HG03045 (cell line): ENCODE results near the gene CNOT2.
"Not testable (repeated sequence)": the region's sequence is repeated elsewhere in the genome, so short reads cannot be mapped to it uniquely, and the experiment has no call there.

Source experiments
- ATAC-seq: cut with Tn5 transposase; IDR thresholded peaks from one replicate; pipeline ENCODE4 v1.9.1; 2021; ENCODE audit warnings: mild to moderate bottlenecking, moderate library complexity; ENCODE audit not compliant: unreplicated experiment

Gene CNOT2

DNA sequence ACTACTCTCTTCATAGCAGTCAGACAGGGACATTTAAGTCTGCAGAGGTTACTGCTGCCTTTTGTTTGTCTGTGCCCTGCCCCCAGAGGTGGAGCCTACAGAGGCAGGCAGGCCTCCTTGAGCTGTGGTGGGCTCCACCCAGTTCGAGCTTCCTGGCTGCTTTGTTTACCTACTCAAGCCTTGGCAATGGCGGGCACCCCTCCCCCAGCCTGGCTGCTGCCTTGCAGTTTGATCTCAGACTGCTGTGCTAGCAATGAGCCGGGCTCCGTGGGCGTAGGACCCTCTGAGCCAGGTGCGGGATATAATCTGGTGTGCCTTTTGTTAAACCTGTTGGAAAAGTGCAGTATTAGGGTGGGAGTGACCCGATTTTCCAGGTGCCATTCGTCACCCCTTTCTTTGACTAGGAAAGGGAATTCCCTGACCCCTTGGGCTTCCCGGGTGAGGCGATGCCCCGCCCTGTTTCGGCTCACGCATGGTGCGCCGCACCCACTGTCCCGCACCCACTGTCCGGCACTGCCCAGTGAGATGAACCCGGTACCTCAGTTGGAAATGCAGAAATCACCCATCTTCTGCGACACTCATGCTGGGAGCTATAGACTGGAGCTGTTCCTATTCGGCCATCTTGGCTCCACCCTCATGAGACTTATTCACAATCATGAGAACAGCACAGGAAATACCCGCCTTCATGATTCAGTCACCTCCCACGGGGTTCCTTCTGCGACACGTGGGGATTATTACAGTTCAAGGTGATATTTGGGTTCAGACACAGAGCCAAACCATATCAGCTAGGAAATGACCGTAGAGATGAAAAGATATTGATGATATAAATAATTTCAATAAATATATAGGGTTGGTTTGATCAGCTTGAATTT is 61.7 kb downstream of the CNOT2 start:
- ATAC-seq: not testable (repeated sequence)

DNA sequence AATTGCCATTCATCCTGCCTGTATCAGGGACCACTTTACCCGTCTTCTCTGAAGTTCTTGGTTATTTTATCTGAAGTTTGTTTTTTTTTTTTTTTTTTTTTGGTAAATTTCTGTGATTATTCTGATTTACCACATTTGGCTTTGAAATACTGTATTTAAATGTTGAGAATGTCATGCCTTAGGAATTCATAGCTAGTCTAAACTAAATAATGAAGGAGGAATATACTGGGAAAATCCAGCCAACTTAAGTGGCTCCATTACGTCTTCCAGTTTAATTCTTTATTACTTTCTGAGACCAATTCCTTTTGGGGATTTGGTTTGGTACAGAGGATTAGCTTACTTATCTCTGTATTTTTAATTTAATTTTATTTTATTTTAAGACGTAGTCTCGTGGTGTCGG is 62.6 kb downstream of the CNOT2 start:
- no peak for ATAC-seq

DNA sequence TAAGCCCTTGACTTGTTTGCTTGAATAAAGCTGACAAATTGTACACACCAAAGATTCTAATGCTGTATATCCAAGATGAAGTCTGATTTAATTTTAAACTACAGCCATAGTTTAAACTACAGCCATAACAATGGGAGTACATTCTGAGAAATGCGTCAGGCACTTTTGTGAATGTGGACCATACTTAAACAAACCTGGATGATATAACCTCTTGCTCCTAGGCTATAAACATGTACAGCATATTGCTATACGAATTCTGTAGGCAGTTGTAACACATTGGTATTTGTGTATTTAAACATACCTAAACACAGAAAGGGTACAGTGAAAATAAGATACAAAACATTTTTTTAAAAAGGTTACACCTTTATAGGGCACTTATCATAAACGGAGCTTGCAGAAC is 63.4 kb downstream of the CNOT2 start:
- ATAC-seq: no peak

DNA sequence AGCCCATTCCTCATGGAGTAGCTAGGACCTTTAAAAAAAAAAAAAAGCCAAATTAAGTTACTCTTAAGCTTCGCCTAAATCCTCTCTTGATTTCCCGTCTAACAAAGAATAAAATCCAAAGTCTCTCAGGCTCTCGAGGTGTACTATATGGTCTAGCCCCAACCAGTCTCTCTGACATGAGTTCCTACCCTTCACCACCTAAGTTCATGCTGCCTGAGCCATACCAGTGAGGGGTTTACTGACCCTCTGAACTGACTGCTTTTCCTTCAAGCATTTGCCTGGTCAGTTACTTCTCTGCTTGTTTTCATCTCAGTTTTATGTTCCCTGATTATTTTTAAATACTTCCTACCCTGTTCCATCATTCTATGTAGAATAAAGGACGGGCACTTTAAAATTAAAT is 64.6 kb downstream of the CNOT2 start:
- no peak for ATAC-seq

DNA sequence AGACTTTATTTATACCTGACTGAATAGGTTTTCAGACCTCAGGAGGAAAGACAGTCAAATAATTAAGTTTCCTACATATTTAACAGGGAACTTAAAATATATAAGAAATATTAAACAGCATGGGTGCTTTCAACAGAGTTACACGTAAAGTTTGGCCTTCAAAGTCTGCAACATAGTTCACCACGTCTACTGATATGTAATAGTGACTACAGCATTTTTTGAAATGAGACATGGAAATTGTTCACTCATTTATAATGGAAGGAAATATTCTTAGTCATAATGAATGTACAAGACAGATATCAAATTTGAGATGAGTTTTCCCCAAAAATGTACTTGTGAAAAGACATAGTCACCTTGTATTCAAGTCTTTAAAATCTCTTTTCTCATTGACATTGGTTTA is 66.1 kb downstream of the CNOT2 start:
- ATAC-seq: no peak

DNA sequence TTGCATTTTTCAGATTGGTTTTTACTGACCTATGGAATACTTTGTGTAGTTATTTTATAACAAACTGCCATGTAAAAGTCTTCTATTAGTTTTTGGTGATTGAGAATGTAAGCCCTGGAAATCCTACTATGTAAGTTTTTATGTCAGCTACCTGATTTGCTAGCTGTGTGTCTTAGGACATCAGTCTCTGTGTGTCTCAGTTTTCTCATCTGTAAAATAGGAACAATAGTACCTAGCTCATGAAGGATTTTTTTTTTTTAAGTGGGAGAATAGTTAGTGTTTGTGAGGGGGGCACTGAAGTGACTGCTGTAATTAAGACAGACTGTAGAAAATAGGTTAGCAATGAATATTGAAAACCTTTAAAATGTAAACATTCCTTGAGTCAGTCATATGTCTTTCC is 70.9 kb downstream of the CNOT2 start:
- ATAC-seq: no peak

DNA sequence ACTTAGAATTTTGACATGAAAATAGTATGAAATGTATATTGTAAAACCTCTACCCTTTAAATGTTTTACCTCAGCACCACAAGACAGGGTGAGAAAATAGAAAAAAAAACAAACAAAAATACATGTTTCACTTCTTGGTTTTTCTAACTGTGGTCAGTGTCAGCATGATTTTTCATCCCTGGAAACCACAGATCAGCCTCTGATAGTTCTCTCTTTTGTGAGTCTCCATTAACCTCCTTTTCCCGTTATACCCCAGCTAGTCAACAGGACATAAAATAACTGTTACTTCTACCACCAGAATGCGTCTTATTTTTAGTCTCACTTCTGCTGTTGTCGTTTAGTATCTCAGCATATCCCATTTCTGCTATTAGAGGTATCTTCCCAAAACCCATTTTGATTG is 74.5 kb downstream of the CNOT2 start:
- ATAC-seq: peak; percentile 94

DNA sequence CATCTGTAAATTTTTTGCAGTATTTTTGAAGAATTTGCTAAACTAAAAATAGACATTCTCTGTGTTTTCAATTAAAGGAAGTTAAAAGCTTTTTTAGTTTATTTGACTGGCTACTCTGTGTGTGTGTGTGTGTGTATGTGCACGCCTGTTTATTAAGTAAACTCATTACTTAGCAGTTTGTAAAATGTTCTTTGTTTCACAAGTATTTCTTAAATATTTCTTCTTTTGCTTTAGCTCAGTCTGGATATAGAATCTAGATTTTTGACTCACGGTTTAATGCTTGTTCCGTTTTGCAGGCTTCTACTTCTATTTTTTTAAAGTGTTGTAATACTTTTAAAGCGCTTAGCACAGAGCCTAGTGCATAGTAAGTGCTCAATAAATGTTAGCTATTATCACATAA is 76.4 kb downstream of the CNOT2 start:
- ATAC-seq: no peak

DNA sequence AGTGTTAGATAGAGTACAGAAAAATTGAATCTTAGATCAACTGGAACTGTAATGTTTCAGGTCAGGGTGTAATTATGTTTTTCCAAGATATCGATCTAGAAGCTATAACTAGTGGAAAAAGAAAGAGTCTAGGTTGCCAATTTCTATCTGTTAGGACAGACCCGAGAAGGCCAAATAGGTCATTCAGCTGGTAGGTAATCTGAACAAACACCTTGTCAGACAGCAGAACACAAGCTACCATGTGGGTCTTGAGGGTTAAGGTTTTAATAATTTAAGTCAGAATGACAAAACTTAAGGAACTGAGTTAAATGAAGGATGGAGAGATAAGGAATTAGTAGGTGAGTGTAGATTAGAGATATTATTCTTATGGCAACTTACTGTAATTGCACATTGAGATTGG is 78.0 kb downstream of the CNOT2 start:
- ATAC-seq: no peak

DNA sequence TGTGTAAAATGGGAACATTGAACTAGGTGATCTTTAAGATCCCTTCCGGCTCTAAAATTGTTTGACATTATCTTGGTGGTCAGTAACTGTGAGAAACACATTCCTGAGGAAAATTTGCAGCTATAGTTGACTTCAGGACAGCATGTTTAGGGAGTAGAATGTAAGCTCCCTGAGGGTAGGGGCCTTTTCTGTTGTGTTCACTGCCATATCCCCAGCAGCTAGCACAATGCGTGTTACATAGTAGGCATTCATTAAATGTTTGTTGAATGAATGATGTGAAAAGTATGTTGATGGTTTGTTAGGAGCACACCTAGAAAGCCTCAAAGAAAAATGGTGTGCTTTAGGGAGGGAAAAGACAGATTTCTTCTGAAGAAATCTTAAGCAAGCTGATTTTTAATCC is 84.3 kb downstream of the CNOT2 start:
- ATAC-seq: no peak

DNA sequence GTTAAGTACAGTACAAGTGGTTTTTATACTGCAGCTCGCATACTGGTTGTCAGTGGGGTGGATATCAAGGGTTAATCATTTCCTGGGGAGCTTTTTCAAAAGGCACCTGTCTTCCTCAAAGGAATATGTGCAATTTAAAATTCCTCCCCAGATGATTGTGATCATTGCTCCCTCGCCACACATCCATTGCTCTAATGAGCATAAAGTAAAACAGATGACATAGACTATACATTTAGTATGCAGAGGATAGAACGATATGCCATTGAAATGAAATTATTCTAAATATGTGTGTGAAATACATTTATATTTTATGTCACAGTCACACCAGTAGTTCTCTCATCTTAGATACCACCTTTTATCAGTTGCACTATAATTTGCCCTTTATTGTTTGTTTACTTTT is 86.5 kb downstream of the CNOT2 start:
- ATAC-seq: no peak

DNA sequence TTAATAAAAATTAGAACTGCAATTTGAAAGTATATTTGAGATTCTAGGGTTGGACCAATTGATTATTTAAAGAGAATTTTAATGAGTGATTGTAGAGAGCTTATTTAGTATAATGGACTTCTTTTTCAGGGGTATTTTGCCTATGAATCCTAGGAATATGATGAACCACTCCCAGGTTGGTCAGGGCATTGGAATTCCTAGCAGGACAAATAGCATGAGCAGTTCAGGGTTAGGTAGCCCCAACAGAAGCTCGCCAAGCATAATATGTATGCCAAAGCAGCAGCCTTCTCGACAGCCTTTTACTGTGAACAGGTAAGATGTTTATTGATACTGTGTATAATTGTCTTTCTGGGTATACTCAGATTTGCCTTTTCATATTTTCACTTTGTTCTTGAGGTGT is 86.9 kb downstream of the CNOT2 start:
- no peak for ATAC-seq

DNA sequence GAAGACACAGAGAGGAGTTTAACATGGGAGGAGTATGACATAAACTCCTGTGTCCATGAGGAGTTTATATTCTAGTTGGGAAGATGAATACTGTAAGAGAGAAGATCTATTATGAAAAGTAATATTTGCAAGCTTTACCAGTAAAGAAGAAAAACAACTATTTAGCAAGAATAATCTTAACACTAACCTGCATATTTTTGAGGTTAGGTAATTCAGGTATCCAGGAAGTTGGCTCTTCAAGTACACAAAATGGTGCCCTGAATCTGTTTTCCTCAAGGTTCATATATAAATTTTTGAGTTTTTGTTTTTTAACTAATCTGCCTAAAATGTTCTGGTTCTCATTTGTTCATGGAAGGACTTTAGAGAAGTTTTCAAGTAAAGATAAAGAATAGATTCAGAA is 89.0 kb downstream of the CNOT2 start:
- ATAC-seq: no peak

DNA sequence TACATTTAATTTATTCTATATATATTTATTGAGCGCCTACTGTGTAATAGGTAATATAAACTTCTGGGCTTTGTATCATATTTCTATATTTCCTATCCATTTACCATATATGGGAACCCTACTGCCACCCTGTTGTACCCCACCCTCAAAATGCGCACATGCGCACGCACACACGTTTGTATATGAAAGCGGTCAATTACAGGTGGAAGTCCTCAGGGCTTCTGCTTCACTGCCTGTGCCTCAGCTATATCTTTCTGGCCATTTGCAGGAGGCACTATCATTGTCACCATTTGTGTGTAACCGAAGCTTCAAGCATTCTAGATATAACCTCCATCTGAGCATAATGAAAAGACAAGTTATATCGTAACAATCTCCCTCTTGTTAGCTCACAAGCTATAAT is 91.5 kb downstream of the CNOT2 start:
- ATAC-seq: no peak

DNA sequence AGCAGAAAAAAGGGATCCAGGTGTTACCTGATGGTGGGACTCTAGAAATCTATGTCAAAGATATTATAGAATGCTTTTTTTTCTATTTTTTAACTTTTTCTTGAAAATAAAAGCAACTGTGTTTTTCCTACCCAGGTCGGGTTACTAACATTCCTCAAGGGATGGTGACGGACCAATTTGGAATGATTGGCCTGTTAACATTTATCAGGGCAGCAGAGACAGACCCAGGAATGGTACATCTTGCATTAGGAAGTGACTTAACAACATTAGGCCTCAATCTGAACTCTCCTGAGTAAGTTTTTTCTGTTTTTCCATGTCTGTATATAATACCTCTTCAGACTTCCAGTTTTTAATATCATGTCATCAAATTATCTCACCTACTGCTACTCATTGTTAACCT is 95.3 kb downstream of the CNOT2 start:
- ATAC-seq: no peak

DNA sequence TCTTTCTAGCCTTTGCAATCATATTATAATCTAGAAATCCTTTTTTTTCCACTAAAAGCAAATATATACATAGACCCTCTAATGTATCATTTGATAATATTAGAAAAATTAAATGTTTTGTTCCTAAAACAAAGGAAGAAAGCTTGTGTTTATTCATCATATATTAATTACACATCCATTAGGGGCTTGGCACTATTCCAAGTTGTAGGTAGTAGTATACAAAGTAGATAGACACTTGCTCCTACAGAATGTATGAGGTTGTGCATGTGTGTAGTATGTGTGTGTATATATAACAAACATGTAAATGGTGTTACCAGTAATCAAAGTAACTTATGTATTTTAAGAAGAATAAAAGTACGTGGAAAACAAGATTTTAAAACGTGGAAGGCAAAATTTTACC is 107.8 kb downstream of the CNOT2 start:
- ATAC-seq: no peak

DNA sequence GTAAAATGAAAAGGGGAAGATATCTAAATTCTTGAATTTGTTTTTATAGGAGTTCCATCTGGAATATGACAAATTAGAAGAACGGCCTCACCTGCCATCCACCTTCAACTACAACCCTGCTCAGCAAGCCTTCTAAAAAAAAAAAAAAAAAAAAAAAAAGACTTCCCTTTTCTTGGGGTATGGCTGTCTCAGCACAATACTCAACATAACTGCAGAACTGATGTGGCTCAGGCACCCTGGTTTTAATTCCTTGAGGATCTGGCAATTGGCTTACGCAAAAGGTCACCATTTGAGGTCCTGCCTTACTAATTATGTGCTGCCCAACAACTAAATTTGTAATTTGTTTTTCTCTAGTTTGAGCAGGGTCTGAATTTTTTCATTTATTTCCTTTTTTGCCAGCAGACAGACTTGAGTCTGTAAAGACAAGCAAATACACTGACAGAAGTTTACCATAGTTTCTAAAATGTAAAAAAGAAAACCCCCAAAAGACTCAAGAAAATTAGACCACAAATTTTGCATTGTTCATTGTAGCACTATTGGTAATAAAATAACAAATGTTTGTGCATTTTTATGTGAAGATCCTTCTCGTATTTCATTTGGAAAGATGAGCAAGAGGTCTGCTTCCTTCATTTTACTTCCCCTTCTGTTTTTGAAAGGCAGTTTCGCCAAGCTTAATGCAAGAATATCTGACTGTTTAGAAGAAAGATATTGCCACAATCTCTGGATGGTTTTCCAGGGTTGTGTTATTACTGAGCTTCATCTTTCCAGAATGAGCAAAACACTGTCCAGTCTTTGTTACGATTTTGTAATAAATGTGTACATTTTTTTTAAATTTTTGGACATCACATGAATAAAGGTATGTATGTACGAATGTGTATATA is 110.8 kb downstream of the CNOT2 start:
- no peak for ATAC-seq

DNA sequence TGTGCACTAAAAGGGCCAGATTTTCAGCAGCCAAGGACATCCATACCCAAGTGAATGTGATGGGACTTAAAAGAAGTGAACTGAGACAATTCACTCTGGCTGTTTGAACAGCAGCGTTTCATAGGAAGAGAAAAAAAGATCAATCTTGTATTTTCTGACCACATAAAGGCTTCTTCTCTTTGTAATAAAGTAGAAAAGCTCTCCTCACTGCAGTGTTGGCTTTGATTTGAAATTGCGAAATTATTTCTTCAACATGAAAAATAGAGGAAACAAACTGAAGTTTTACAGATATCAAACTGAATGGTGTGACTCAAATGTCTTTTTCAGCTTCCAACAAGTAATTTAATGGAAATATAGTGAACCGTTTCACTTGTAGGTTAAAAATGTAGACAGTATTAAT is 111.6 kb downstream of the CNOT2 start:
- no peak for ATAC-seq

DNA sequence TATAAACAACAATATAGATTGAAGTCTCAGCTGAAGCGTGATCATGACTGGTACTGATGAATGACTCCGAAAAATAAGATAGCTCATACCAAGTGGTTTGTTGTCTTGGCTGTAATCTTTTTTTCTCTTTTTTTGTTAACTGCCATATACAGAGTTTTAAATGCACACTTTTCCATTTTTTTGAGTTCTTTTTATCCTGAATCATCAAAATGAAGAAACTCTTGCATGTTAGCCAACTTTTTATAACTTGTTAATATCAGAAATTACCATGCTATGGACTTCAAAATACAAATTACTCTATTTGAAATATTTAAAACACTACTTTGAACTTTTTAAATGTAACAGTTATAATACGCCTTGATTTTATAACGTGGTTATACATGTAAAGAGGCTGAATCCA is 112.7 kb downstream of the CNOT2 start:
- ATAC-seq: no peak

DNA sequence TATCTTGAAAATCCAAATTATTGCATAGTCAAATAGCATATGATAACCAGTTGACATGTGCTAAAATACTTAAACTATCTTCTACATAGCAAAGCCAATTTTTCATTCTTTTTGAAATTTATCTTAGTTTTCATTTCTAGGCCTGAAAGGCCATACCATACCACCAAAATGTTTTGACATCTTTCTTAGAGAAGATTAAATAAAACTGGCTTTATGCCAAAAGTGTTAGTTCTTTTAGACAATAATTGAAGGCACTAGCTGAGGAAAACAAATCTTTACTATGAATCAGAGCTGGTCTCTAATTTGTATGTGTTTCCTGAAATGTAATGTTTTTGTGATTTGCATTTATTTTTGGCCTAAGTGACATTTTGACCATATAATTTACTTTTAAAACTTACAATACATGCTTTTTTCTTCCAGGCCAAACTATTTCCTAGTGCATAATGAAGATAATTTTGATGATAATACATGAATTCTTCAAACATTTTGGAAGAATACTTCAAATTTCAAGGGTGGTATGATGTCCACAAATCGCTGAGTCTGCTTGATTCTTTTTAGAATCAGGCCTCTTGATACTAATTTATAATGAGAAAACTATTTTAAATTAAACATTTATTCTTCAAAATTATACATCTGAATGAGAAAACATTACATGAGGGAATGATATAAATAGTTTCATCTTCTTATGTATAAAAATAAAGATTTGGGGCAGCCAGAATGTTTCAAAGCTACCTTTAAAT is 116.4 kb downstream of the CNOT2 start:
- no peak for ATAC-seq

DNA sequence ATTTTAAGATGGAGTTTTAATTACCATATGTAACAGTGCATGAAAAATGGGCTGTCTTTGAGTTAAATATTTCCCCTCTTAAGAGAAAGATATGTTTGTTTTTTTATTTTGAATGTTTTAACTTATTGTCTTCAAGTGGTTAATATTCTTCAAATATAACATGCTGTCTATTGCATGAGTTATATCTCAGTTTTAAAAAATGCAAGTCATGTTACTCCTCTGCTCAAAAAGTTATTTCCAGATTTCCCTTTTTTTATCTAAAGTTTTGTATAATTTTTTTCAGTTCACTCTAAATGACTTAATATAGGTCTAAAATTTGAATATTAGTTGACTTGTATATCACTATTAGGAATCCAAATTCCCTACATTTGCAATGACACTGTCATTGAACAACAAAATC is 117.0 kb downstream of the CNOT2 start:
- ATAC-seq: no peak
